ENCODE measurements around the gene CSF2RB.

Gene CSF2RB

DNA sequence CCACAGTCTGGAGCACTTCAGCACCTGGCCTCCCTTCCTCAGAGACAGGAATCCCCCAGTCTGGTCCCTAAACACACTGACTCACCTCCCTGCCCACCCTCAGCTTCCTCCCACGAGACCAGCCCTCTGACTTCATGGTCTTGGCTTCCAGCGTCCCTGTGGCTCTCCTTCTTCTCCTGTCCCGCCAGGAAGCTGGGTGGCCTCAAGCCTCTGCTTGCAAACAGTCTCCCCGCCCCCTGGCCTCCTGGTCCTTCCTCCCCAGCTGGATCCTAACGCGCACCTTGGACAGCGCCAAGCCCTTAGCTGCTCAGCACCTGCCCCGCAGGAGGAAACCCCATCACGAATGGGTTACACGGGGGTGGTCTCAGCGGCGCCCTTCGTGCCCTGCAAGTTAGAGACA lies 48.1 kb upstream of the CSF2RB start:
- H3K9ac ChIP-seq (ENCODE audit: low read depth, low read length) = no peak overlapping the region
- ATAC-seq (ENCODE audit: insufficient read depth, low read depth) = no peak

DNA sequence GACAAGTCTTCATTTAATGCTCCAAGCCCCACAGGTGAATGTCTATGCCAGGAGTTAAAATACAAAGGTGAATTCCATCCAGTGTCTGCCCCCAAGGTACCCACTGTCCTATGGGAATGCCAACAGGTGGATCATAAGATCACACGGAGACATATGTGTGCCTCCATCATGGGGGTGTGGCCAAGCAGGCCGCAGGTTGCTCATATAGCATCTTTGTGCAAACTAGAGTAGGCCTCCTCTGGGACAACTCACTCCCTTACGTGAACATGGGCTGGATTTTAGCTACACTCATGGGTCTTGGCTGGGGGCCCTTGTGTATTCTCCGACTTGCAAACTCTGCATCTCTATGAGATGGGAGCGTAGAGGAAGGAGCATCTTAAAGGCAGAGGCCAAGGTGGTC lies 45.7 kb upstream of the CSF2RB start:
- H3K27ac ChIP-seq (ENCODE audit: low read length) = no peak overlapping the region
- TF ChIP-seq EZH2 (IDR thresholded peaks at IDR 0.05; ENCODE audit: borderline replicate concordance, low read depth, low read length, severe bottlenecking) = no peak
- TF ChIP-seq, protein P1, sequence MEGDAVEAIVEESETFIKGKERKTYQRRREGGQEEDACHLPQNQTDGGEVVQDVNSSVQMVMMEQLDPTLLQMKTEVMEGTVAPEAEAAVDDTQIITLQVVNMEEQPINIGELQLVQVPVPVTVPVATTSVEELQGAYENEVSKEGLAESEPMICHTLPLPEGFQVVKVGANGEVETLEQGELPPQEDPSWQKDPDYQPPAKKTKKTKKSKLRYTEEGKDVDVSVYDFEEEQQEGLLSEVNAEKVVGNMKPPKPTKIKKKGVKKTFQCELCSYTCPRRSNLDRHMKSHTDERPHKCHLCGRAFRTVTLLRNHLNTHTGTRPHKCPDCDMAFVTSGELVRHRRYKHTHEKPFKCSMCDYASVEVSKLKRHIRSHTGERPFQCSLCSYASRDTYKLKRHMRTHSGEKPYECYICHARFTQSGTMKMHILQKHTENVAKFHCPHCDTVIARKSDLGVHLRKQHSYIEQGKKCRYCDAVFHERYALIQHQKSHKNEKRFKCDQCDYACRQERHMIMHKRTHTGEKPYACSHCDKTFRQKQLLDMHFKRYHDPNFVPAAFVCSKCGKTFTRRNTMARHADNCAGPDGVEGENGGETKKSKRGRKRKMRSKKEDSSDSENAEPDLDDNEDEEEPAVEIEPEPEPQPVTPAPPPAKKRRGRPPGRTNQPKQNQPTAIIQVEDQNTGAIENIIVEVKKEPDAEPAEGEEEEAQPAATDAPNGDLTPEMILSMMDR (IDR thresholded peaks at IDR 0.05; ENCODE audit: borderline replicate concordance, extremely low read depth, low read length, poor library complexity, severe bottlenecking) = no peak
- H2AFZ ChIP-seq (ENCODE audit: low read depth, low read length) = no peak overlapping the region

More for the DNA sequence above, 48.1 kb upstream of the CSF2RB start:
- Histone ChIP-seq H3K4me1 (ENCODE audit: insufficient read depth, low read length) (no peaks in the 10 kb centered on the region), H3K27me3 (ENCODE audit: insufficient read depth, low read length, poor library complexity) (no peaks in the 10 kb centered on the region), H3K36me3 (ENCODE audit: insufficient read depth, low read length) (no peaks in the 10 kb centered on the region), H2AFZ (ENCODE audit: low read depth, low read length) (no peak overlapping the region), H3K4me2 (ENCODE audit: insufficient read depth, low read length) (no peak overlapping the region), H4K20me1 (ENCODE audit: insufficient read depth, low read length) (no peaks in the 10 kb centered on the region), H3K4me3 (ENCODE audit: low read depth in 1 of 2, low read length in 2 of 2) (no peak overlapping the region), H3K9me3 (ENCODE audit: insufficient read depth, low read length, severe bottlenecking) (no peaks in the 10 kb centered on the region), H3K79me2 (ENCODE audit: insufficient read depth, low read length) (no peaks in the 10 kb centered on the region), H3K27ac (ENCODE audit: low read length) (no peak overlapping the region)
- DNase-seq = no peak
- TF ChIP-seq, protein P1 (IDR thresholded peaks at IDR 0.05; ENCODE audit: borderline replicate concordance, extremely low read depth, low read length, poor library complexity, severe bottlenecking) = no peak
- TF ChIP-seq EZH2 (IDR thresholded peaks at IDR 0.05; ENCODE audit: borderline replicate concordance, low read depth, low read length, severe bottlenecking) = no peak

DNA sequence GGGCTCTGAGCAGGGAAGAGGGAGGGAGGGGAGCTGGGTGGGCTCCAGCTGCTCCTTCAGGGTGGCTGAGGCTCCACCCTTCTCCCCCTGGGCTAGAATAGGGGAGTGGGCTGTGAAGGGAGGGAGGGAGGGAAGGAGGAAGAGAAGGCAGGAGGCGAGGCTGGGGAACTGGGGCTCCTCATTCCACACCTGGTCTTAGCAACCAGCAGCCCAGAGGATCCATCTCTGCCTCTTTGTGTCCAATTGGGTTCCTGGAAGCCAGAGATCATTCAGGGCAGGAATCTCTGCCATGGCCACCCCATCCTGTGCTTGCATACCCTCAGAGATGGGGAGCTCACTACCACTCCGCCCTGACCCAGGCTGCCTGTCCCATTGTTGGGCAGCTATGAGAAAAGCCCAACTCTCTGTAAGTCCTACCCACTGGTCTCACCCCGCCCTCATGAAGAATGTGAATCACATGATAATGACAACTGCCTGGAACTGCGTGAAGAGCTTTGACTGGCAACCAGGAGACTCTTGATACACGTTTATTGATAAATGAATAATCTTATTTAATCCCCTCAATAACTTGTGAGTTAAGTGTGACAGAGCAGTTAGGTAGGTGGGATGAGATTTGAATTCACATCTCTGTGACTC lies 44.8 kb upstream of the CSF2RB start:
- Histone ChIP-seq H3K9me3 (ENCODE audit: insufficient read depth, low read length, severe bottlenecking) (no peaks in the 10 kb centered on the region), H2AFZ (ENCODE audit: low read depth, low read length) (no peak overlapping the region), H3K4me1 (ENCODE audit: insufficient read depth, low read length) (no peaks in the 10 kb centered on the region), H3K27ac (ENCODE audit: low read length) (no peak overlapping the region), H3K9ac (ENCODE audit: low read depth, low read length) (no peak overlapping the region), H4K20me1 (ENCODE audit: insufficient read depth, low read length) (no peaks in the 10 kb centered on the region), H3K4me3 (ENCODE audit: low read depth in 1 of 2, low read length in 2 of 2) (no peak overlapping the region), H3K27me3 (ENCODE audit: insufficient read depth, low read length, poor library complexity) (no peaks in the 10 kb centered on the region), H3K36me3 (ENCODE audit: insufficient read depth, low read length) (no peaks in the 10 kb centered on the region), H3K4me2 (ENCODE audit: insufficient read depth, low read length) (no peak overlapping the region), H3K79me2 (ENCODE audit: insufficient read depth, low read length) (no peaks in the 10 kb centered on the region)
- no peak for ATAC-seq (ENCODE audit: insufficient read depth, low read depth)
- no peak for DNase-seq
- no peak for TF ChIP-seq EZH2 (IDR thresholded peaks at IDR 0.05; ENCODE audit: borderline replicate concordance, low read depth, low read length, severe bottlenecking)
- TF ChIP-seq, protein P1 (IDR thresholded peaks at IDR 0.05; ENCODE audit: borderline replicate concordance, extremely low read depth, low read length, poor library complexity, severe bottlenecking) = no peak

More for the DNA sequence above, 45.7 kb upstream of the CSF2RB start:
- no peaks in the 10 kb centered on the region for H3K27me3 ChIP-seq (ENCODE audit: insufficient read depth, low read length, poor library complexity)
- no peaks in the 10 kb centered on the region for H3K79me2 ChIP-seq (ENCODE audit: insufficient read depth, low read length)
- no peaks in the 10 kb centered on the region for H3K36me3 ChIP-seq (ENCODE audit: insufficient read depth, low read length)
- H3K4me1 ChIP-seq (ENCODE audit: insufficient read depth, low read length) = no peaks in the 10 kb centered on the region
- no peaks in the 10 kb centered on the region for H3K9me3 ChIP-seq (ENCODE audit: insufficient read depth, low read length, severe bottlenecking)
- no peaks in the 10 kb centered on the region for H4K20me1 ChIP-seq (ENCODE audit: insufficient read depth, low read length)
- ATAC-seq (ENCODE audit: insufficient read depth, low read depth) (no peak), DNase-seq (no peak)
- no peak overlapping the region for H3K4me3 ChIP-seq (ENCODE audit: low read depth in 1 of 2, low read length in 2 of 2)
- no peak overlapping the region for H3K4me2 ChIP-seq (ENCODE audit: insufficient read depth, low read length)
- H3K9ac ChIP-seq (ENCODE audit: low read depth, low read length) = no peak overlapping the region
